HL-60/S4 treated with phorbol 12-myristate 13-acetate at 8.2 ng/mL for 4 days and 3 days (cell line): ENCODE data around the gene ARHGAP45.
"Not testable (repeated sequence)": the region's sequence is repeated elsewhere in the genome, so short reads cannot be mapped to it uniquely, and the experiment has no call there.

ENCODE experiments used
- in situ Hi-C: fragments of 300-500 bp; cut with MboI; formaldehyde crosslinking; loops from 2 replicates; pipeline ENCODE4 v1.15.0; 2022; ENCODE audit warnings: low sequenced_read_pairs

ARHGAP45 gene

GRCh38 chr19:1129084-1129483, 62.1 kb downstream of the ARHGAP45 start:
- in situ Hi-C loops, result not testable (repeated sequence)

- in situ Hi-C loops, result no loop called here
Observed at GRCh38 chr19:1129535-1129934, 62.6 kb downstream of the ARHGAP45 start.

- in situ Hi-C loops, result no loop called here
Observed at GRCh38 chr19:1130771-1131717, 64.1 kb downstream of the ARHGAP45 start.

- in situ Hi-C loops, result no loop called here
Observed at GRCh38 chr19:1131718-1132551, 65.0 kb downstream of the ARHGAP45 start.

GRCh38 chr19:1132552-1133383, 65.8 kb downstream of the ARHGAP45 start:
- in situ Hi-C loops, result no loop called here

- in situ Hi-C loops, result no loop called here
Observed at GRCh38 chr19:1133471-1133929, 66.5 kb downstream of the ARHGAP45 start.

- in situ Hi-C loops, result no loop called here
Observed at GRCh38 chr19:1134431-1134830, 67.5 kb downstream of the ARHGAP45 start.

- in situ Hi-C loops, result no loop called here
Observed at GRCh38 chr19:1135454-1135853, 68.5 kb downstream of the ARHGAP45 start.

- in situ Hi-C loops, result no loop called here
Observed at GRCh38 chr19:1136201-1136600, 69.2 kb downstream of the ARHGAP45 start.
